WTC11 (cell line): ENCODE results near the gene ARHGAP22. TPM values are rescaled to one million over a fixed set of nuclear protein-coding genes. Genes with fewer than 3 reads are reported as not detected.

ENCODE experiments used
- ATAC-seq: fragments of 200-7000 bp; cut with Tn5 transposase; 2 replicates; pipeline ENCODE4 v1.10.0; 2021; ENCODE audit warnings: mild to moderate bottlenecking, moderate library complexity
- CTCF ChIA-PET: fragments of 300-600 bp; sonication (Branson Sonifier 250); formaldehyde crosslinking; loops from one replicate; lab custom pipeline; 2021; ENCODE audit warnings: antibody characterized with exemption; lab: Charles Lee
- POLR2A ChIA-PET: fragments of 350-600 bp; sonication (Branson Sonifier 250); formaldehyde crosslinking; loops from one replicate; lab custom pipeline; 2021; ENCODE audit warnings: antibody characterized with exemption; lab: Charles Lee
- DNase-seq: peaks from one replicate; pipeline ENCODE4 v3.0.0; 2021; ENCODE audit warnings: low spot score
- H3K27ac Mint-ChIP-seq: 2 replicates; pipeline ENCODE4 v1.8.0; 2021; ENCODE audit warnings: mixed read lengths
- H3K27me3 Mint-ChIP-seq: 2 replicates; pipeline ENCODE4 v1.8.0; 2021; ENCODE audit warnings: low read depth, mild to moderate bottlenecking, moderate library complexity, mixed read lengths
- H3K36me3 Mint-ChIP-seq: 2 replicates; pipeline ENCODE4 v1.8.0; 2021; ENCODE audit warnings: mixed read lengths
- H3K4me1 Mint-ChIP-seq: 2 replicates; pipeline ENCODE4 v1.8.0; 2022; ENCODE audit warnings: mixed read lengths
- H3K4me3 Mint-ChIP-seq: 2 replicates; pipeline ENCODE4 v1.8.0; 2021; ENCODE audit warnings: mild to moderate bottlenecking, moderate library complexity, mixed read lengths
- H3K9me3 Mint-ChIP-seq: 2 replicates; pipeline ENCODE4 v1.8.0; 2021; ENCODE audit warnings: mixed read lengths
- ATF1 ChIP-seq: sonication (generic); formaldehyde crosslinking; IDR thresholded peaks from 2 replicates; pipeline ENCODE4 v1.8.1; 2023; ENCODE audit warnings: mild to moderate bottlenecking, moderate library complexity, missing genetic modification reagents
- ATF3 ChIP-seq: sonication (generic); formaldehyde crosslinking; conservative IDR thresholded peaks from 2 replicates; pipeline ENCODE4 v1.8.1; 2022; ENCODE audit warnings: mild to moderate bottlenecking, missing genetic modification reagents
- ATF6 ChIP-seq: sonication (generic); formaldehyde crosslinking; IDR thresholded peaks from 2 replicates; pipeline ENCODE4 v1.8.1; 2023; ENCODE audit warnings: mild to moderate bottlenecking, missing genetic modification reagents
- E2F5 ChIP-seq: sonication (generic); formaldehyde crosslinking; IDR thresholded peaks from 2 replicates; pipeline ENCODE4 v1.8.1; 2022; ENCODE audit warnings: mild to moderate bottlenecking, moderate library complexity, missing genetic modification reagents
- ELF4 ChIP-seq: sonication (generic); formaldehyde crosslinking; IDR thresholded peaks from 2 replicates; pipeline ENCODE4 v1.8.1; 2022; ENCODE audit warnings: low read depth, mild to moderate bottlenecking, moderate library complexity, missing genetic modification reagents
- ERG ChIP-seq: fragments of 250-450 bp; sonication (Bioruptor Pico); IDR thresholded peaks from 2 replicates; pipeline ENCODE4 v1.8.0; 2021; ENCODE audit warnings: mild to moderate bottlenecking
- FOXJ3 ChIP-seq: sonication (generic); formaldehyde crosslinking; IDR thresholded peaks from 2 replicates; pipeline ENCODE4 v1.9.0; 2021; ENCODE audit warnings: missing genetic modification reagents, mild to moderate bottlenecking, borderline replicate concordance
- GRHL2 ChIP-seq: fragments of 250-450 bp; sonication (Bioruptor Pico); IDR thresholded peaks from 2 replicates; pipeline ENCODE4 v1.8.0; 2022; ENCODE audit warnings: mild to moderate bottlenecking, moderate library complexity; ENCODE audit not compliant: insufficient replicate concordance, severe bottlenecking
- IRF2 ChIP-seq: sonication (generic); formaldehyde crosslinking; IDR thresholded peaks from 2 replicates; pipeline ENCODE4 v1.8.0; 2022; ENCODE audit warnings: low read depth, missing genetic modification reagents, borderline replicate concordance
- MAX ChIP-seq: sonication (generic); formaldehyde crosslinking; IDR thresholded peaks from 2 replicates; pipeline ENCODE4 v1.8.0; 2022; ENCODE audit warnings: mild to moderate bottlenecking, missing genetic modification reagents
- MLX ChIP-seq: sonication (generic); formaldehyde crosslinking; IDR thresholded peaks from 2 replicates; pipeline ENCODE4 v1.8.1; 2023; ENCODE audit warnings: mild to moderate bottlenecking, missing genetic modification reagents, moderate library complexity
- NR1H2 ChIP-seq: sonication (generic); formaldehyde crosslinking; IDR thresholded peaks from 2 replicates; pipeline ENCODE4 v1.9.0; 2021; ENCODE audit warnings: mild to moderate bottlenecking, moderate library complexity, missing genetic modification reagents
- RORB ChIP-seq: fragments of 250-450 bp; sonication (Bioruptor Pico); IDR thresholded peaks from 2 replicates; pipeline ENCODE4 v1.9.0; 2021; ENCODE audit warnings: mild to moderate bottlenecking
- SOX15 ChIP-seq: fragments of 250-450 bp; sonication (Bioruptor Pico); IDR thresholded peaks from 2 replicates; pipeline ENCODE4 v1.9.0; 2021; ENCODE audit warnings: mild to moderate bottlenecking
- TEAD4 ChIP-seq: sonication (generic); formaldehyde crosslinking; IDR thresholded peaks from 2 replicates; pipeline ENCODE4 v1.8.0; 2022; ENCODE audit warnings: mild to moderate bottlenecking, missing genetic modification reagents
- ZNF138 ChIP-seq: sonication (generic); formaldehyde crosslinking; conservative IDR thresholded peaks from 2 replicates; pipeline ENCODE4 v1.8.1; 2022; ENCODE audit warnings: mild to moderate bottlenecking, moderate library complexity, missing genetic modification reagents
- ZNF219 ChIP-seq: sonication (generic); formaldehyde crosslinking; IDR thresholded peaks from 2 replicates; pipeline ENCODE4 v1.8.0; 2023; ENCODE audit warnings: missing genetic modification reagents, mild to moderate bottlenecking, borderline replicate concordance
- ZNF396 ChIP-seq: fragments of 250-450 bp; sonication (Bioruptor Pico); IDR thresholded peaks from 2 replicates; pipeline ENCODE4 v1.8.0; 2021; ENCODE audit warnings: mild to moderate bottlenecking, moderate library complexity, borderline replicate concordance
- ZNF416 ChIP-seq: fragments of 250-450 bp; sonication (Bioruptor Pico); IDR thresholded peaks from 2 replicates; pipeline ENCODE4 v1.9.0; 2021; ENCODE audit warnings: mild to moderate bottlenecking, inconsistent platforms
- ZNF423 ChIP-seq: fragments of 250-450 bp; sonication (Bioruptor Pico); IDR thresholded peaks from 2 replicates; pipeline ENCODE4 v2.1.2; 2022; ENCODE audit warnings: mild to moderate bottlenecking, moderate library complexity
- ZNF671 ChIP-seq: fragments of 250-450 bp; sonication (Bioruptor Pico); IDR thresholded peaks from 2 replicates; pipeline ENCODE4 v1.8.0; 2021; ENCODE audit warnings: mild to moderate bottlenecking
- total RNA-seq: library from RNA; stranded (reverse); gene quantifications from 3 replicates; pipeline ENCODE4 v1.2.3, GENCODE V29; 2021
- TF ChIP-seq, protein P1 (sequence below): sonication (generic); formaldehyde crosslinking; IDR thresholded peaks from 2 replicates; pipeline ENCODE4 v1.8.0; 2022; ENCODE audit warnings: mild to moderate bottlenecking, missing genetic modification reagents

Gene ARHGAP22
- total RNA-seq, 1 experiment from 2014 or later: 8.6 TPM

DNA sequence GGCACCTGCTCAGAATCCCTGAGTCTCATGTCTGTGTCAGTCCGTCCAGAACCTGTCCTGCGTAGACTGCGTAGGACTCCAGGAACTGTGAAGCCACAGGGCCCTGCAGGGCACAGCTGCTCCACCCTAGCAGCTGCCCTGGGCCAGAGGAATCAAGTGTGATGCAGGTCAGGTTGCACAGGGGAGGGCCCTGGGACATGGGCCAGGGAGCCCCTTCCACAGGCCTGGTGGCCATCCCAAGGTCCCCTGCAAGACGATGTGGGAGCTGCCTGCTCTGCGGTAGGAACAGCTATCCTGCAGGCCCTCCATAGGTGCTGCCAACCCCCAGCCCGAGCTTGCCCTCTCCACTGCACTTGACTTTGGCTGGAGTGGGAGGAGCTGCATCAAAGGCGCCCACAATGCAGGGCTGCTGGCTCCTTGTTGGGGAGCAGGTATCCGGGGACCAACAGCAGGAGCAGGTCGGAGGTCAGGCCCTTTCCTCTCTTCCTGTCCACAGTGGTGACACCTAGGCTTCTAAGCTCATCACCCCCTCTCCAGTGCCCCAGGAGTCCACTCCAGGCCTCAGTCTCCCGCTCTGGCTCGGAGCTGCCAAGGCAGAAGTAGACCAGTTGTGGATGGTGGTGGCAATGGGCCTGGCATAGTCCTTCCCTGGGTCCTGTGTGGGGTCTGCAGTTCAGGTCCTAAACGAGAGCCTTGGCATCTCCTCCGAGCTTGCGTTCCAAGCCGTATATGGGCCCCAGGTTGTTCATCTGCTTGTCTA, 149.3 kb downstream of the ARHGAP22 start:
- H3K4me1 Mint-ChIP-seq: peaks cover 13% of the 10 kb centered on the region; the same call in 1 of the 2 replicates
- no peak overlapping the region for H3K27ac Mint-ChIP-seq
- H3K9me3 Mint-ChIP-seq: peaks cover 4% of the 10 kb centered on the region; the same call in 1 of the 2 replicates
- TF ChIP-seq ZNF423 (CRISPR knock-in tag) (no peak), ATF1 (no peak), ZNF671 (CRISPR knock-in tag) (no peak), ATF3 (CRISPR knock-in tag) (no peak), MLX (no peak), ZNF138 (CRISPR knock-in tag) (no peak), NR1H2 (no peak), ELF4 (CRISPR knock-in tag) (no peak), MAX (CRISPR knock-in tag) (no peak), GRHL2 (CRISPR knock-in tag) (no peak), SOX15 (CRISPR knock-in tag) (no peak), ZNF219 (CRISPR knock-in tag) (no peak)
- ChIA-PET CTCF (interaction anchor here (0.7 to 5.0 kb wide), 6 partner anchors 8 to 98 kb away, joined by 3 to 55 read pairs (median 4); no protein-coding TSS in a partner anchor), POLR2A (no interaction called here)
- no peak overlapping the region for H3K4me3 Mint-ChIP-seq
- H3K27me3 Mint-ChIP-seq: no peaks in the 10 kb centered on the region
- no peak for DNase-seq
- peaks cover 2% of the 10 kb centered on the region for H3K36me3 Mint-ChIP-seq
- ATAC-seq: no peak

GRCh38 chr10:48455055-48455391, 149.8 kb downstream of the ARHGAP22 start:
- no peak for TF ChIP-seq FOXJ3 (CRISPR knock-in tag)
- TF ChIP-seq ZNF416 (CRISPR knock-in tag): no peak
- TF ChIP-seq, protein P1, sequence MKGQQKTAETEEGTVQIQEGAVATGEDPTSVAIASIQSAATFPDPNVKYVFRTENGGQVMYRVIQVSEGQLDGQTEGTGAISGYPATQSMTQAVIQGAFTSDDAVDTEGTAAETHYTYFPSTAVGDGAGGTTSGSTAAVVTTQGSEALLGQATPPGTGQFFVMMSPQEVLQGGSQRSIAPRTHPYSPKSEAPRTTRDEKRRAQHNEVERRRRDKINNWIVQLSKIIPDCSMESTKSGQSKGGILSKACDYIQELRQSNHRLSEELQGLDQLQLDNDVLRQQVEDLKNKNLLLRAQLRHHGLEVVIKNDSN (CRISPR knock-in tag): no peak
- no peak for TF ChIP-seq MAX (CRISPR knock-in tag)
- no peak for TF ChIP-seq ZNF423 (CRISPR knock-in tag)
- no peak for TF ChIP-seq IRF2 (CRISPR knock-in tag)
- TF ChIP-seq E2F5: no peak
- ChIA-PET CTCF (interaction anchor here (0.6 to 5.0 kb wide), 6 partner anchors 9 to 98 kb away, joined by 3 to 55 read pairs (median 4); no protein-coding TSS in a partner anchor), POLR2A (no interaction called here)
- no peak for ATAC-seq
- H3K4me1 Mint-ChIP-seq: peaks cover 13% of the 10 kb centered on the region; the same call in 1 of the 2 replicates
- H3K36me3 Mint-ChIP-seq: no peaks in the 10 kb centered on the region
- no peaks in the 10 kb centered on the region for H3K27me3 Mint-ChIP-seq
- no peak for DNase-seq
- H3K27ac Mint-ChIP-seq: no peak overlapping the region
- H3K4me3 Mint-ChIP-seq: no peak overlapping the region
- no peaks in the 10 kb centered on the region for H3K9me3 Mint-ChIP-seq

GRCh38 chr10:48454302-48455054, 150.4 kb downstream of the ARHGAP22 start:
- DNase-seq (no peak), ATAC-seq (no peak)
- TF ChIP-seq ATF6 (CRISPR knock-in tag) (no peak), ERG (CRISPR knock-in tag) (no peak), MLX (no peak), RORB (CRISPR knock-in tag) (no peak), TEAD4 (CRISPR knock-in tag) (no peak), ZNF396 (CRISPR knock-in tag) (no peak)
- Mint-ChIP-seq H3K4me3 (no peak overlapping the region), H3K9me3 (no peaks in the 10 kb centered on the region), H3K27ac (no peak overlapping the region), H3K4me1 (peaks cover 13% of the 10 kb centered on the region; the same call in 1 of the 2 replicates), H3K36me3 (no peaks in the 10 kb centered on the region), H3K27me3 (no peaks in the 10 kb centered on the region)
- ChIA-PET POLR2A (no interaction called here), CTCF (interaction anchor here (0.6 to 5.0 kb wide), 6 partner anchors 9 to 203 kb away, joined by 3 to 55 read pairs (median 4); no protein-coding TSS in a partner anchor)
